HG03571 (cell line): ENCODE measurements around the gene FXYD5.
"Not testable (repeated sequence)": the region's sequence is repeated elsewhere in the genome, so short reads cannot be mapped to it uniquely, and the experiment has no call there.

Source experiments
- ATAC-seq: cut with Tn5 transposase; IDR thresholded peaks from one replicate; pipeline ENCODE4 v1.9.1; 2021; ENCODE audit not compliant: unreplicated experiment

FXYD5 gene

DNA sequence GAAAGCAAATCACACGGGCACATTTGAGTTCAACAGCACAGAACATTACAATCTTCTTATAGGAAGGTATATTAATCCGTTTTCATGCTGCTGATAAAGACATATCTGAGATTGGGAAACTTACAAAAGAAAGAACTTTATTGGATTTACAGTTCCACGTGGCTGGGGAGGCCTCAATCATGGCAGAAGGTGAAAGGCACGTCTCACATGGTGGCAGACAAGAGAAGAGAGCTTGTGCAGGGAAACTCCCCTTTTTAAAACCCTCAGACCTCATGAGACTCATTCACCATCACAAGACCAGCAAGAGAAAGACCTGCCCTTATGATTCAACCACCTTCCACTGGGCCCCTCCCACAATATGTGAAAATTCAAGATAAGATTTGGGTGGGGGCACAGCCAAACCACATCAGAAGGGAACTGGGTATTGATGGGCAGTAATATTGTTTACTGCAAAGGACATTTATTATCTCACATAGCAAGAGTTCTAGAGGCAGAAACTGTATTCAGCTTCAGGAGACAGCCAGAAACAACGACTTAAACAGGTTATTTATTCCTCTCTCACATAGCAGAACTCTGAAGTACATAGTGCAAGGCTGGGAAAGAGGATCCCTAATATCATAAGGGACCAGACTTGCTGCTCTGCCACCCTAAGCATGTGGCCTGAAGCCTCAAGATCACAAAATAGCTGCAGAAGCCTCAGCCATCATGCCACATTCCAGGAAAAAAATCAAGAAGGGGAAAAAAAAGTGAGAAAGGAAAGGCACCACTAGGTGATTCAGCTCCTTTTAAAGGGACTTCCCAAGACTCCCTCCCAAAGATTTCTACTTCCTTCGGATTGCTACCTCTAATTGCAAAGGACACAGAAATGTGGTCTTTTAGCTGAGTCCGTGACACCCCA lies 23.1 kb downstream of the FXYD5 start:
- ATAC-seq = no peak

DNA sequence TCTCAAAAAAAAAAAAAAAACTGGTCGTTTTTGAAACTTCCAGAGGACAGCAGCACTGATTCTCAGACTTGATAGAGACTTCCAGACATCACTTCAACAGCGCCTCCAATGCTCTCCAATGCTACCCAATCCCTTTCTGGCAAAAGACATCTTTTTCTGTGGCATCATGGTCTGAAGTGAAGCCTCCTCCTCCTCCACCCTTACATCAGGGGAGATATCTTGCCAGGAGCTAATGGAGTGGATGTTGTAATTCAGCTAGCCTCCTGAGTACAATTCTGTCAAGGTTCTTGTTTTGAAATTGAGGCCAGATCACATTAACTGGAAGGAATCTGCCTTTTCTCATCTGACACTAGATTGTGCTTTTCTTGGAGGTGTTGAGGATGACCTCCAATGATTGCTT lies 24.2 kb downstream of the FXYD5 start:
- no peak for ATAC-seq

DNA sequence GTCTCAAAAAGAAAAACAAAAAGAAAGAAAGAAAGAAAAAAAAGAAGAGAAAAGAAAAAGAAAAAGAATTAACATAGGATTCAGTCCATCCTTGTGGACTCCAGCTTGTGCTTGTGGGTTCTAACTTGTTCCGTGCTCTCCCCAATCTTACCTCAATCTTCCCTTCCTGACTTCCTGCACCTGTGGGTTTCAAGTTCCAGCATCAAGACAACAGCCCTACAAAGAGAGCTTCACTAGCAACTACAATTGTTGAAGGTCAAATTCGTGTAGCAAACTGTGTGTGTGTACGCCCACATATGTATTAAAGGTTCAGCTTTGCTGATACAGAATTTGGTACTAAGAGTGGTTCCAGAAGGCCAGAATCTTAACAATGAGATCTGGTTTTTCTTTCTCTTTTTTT lies 25.3 kb downstream of the FXYD5 start:
- ATAC-seq = no peak

DNA sequence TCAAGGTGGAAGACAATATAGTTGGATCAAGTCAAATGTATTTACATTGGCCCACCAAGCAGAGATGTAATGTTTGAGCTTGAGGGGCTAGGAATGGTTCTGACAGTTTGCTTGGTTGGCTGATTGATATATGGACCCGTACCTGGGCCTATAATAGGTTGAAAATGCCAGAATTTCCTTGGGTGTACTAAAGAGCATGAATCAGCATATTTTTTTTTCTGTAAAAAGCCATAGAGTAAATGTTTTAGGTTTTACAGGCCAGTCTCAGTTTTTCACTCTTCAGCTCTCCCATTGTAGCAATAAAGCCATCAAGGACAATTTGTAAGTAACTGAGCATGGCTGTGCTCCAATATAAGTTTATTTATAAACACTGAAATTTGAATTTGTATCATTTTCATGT lies 26.9 kb downstream of the FXYD5 start:
- ATAC-seq = no peak

DNA sequence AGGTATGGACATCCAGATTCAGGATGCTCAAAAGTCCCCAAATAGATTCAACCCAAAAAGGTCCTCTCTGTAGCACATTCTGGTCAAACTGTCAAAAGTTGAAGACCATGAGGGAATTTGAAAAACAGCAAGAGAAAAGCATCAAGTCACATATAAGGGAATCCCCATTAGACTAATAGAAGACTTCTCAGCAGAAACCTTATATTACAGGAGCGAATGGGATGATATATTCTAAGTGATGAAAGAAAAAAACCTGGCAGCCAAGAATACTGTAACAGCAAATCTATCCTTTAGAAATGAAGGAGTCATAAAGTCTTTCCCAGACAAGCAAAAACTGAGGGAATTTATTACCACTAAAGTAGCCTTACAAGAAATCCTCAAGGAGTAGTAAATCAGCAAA lies 29.7 kb downstream of the FXYD5 start:
- no peak for ATAC-seq

DNA sequence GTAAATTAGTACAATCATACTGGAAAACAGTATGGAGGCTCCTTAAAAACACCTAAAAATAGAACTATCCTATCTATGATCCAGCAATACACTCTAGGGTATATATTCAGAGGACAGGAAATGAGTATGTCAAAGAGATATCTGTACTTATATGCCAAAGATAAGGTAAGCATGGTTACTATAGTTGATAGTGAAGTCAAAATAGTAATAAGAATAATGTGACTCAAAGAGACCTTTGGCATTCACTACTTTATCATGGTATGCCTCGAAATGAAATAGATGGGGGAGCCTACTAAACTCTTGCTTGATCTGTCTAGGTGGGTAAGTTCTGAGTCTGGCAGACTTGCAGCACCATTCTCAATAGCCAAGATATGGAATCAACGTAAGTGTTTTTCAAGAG lies 30.3 kb downstream of the FXYD5 start:
- no peak for ATAC-seq

DNA sequence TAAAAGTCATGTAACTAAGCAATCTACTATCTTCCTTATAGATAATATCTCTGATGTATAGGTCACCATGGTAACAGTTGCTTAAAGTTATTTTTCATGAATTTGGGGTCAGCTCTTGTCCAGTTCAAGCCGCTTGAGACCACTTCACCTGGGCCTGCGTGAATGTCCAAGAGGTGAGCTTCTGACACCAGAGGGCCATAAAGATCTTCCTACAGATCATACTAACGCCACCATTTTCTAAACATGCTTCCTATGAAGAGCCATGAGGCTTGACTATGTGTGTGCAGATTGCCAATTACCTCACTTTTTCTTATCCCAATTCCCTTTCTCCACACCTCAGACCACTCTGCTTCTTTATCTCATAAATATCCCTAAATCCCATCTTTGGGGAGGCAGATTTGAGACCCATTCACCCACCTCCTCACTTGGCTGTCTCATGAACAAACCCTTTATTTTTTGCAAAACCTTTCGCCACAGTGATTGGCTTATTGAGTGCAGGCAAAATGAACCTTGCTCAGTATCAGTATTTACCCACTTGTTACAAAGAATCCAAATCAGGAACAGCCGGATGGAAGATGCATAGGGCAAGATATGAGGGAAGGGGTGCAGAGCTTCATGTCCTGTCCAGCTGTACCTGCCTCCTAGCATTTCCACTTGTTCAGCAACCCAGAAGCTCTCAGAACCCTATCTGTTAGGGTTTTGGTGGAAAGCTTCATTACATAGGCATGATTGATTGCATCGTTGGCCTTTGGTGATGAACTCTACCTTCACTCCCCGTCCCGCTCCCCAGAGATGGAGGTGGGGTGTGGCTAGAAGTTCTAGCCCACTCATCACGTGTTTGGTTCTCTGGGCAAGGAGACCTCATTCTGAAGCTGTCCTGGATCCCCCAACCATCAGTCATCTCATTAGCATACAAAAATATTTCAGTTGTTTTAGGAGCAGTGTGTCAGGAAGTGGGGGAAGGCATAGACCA lies 39.8 kb downstream of the FXYD5 start:
- no peak for ATAC-seq

DNA sequence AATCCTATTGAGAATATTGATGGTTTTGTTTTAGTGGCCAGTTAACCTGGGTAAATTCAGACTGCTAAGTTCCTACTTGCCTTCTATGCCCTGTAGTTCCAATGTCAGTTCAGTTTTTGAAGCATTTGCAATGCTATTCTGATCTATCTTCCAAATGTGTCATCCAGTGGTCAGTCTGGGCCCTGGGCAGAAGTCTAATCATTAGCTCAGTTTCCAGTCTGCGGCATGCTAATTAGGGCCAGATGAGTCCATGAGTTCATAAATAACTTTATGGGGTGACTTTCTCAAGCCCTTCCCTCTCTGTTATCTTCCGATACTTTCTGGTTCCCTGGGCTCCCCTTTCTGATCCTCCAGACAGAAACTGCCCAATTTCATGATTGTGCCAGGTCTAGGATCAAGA lies 41.3 kb downstream of the FXYD5 start:
- ATAC-seq = no peak

DNA sequence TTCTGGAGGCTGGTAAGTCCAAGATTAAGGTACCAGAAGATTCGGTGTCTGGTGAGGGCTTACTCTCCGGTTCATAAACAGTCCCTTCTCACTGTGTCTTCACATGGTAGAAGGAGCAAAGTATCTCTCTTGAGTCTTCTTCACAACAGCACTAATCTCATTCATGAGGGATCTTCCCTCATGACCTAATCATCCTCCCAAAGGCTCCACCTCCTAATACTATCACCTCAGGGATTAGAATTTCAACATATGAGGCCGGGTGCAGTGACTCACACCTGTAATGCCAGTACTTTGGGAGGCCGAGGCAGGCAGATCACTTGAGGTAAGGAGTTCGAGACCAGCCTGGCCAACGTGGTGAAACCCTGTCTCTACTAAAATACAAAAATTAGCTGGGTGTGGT lies 42.3 kb downstream of the FXYD5 start:
- ATAC-seq = not testable (repeated sequence)

DNA sequence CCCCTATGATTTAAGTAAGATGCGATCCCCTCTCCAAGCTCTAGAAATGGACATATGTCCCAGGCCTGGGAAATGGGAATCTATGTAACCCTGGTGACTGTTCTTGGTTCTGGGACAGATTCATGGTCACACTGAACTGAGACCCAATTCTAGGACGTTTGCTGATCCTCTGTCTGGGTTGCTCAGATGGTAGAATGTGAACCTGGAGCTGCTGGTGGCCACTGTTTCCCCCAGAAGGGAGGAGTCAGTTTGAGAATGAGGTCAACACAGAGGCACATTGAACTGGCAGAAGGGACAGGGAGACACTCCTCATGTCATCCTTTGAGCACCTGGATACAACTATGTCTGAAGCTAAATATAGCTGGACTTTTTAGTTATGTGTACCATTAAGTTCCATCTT lies 44.9 kb downstream of the FXYD5 start:
- no peak for ATAC-seq

DNA sequence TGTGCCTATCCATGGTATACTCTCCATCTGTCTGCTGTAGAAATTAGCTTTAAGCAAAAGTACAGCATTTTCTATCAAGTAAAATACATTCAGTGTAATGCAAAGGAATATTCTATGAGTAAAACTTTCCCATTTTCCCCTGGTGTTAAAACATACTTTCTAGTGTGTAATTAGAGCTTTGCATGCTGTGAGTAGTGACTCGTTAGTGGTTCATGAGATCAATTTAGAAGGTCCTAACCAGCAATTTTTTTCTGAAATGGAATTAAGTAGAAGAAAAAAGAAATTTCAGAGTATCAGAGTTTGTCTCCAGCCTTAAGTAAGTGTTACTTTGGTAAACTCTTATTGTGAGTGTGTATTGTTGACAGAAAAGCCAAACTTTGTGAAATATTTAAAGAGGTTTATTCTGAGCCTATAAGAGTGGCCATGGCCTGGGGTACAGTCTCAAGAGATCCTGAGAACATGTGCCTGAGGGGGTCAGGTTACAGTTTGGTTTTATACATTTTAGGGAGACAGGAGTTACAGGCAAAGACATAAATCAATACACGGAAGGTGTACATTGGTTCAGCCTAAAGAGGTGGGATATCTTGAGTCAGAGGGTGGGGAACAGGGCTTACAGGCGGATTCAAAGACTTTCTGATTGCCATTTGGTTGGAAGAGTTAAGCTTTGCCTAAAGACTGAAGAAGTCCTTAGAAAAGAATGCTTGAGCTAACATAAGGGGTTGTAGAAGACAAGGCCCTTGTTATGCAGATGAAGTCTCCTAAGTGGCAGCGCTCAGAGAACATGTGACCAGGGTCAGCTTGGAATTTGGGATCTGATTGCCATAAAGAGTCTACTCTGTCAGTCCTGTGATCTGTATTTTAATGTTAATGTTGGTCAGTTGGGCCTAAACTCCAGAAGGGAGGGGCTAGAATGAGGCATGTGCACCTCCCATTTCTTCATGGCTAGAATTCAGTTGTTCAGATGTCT lies 48.5 kb downstream of the FXYD5 start:
- ATAC-seq = no peak

DNA sequence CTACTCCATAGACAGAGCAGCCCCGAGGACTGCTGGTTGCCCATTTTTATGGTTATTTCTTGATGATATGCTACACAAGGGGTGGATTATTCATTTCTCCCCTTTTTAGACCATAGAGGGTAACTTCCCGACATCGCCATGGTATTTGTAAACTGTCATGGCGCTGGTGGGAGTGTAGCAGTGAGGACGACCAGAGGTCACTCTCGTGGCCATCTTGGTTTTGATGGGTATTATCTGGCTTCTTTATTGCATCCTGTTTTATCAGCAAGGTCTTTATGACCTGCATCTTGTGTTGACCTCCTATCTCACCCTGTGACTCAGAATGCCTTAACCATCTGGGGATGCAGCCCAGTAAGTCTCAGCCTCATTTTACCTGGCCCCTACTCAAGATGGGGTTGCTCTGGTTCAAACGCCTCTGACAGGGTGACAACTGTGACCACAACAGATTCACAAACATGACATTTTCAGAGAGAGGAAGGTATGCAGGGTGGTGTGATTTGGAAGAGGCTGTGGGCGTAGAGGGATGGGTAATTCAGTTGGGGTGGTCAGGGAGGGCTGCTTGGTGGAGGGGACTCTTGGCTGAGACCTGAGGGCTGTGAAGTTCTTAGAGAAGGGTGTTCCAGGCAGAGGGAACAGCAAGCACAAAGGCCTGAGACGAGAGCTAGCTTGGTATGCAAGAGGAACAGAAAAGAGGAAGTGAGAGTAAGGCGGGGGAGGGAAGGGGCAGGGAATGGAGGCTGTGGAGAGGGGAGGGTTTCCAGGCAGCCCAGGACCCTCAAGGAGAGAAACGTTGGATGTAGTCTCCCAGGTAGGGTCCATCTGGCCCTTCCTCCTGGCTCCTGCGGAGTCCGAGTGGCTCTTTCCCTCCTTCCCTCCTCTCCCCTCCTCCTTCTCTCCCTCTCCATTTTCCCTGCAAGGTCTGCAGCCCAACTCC lies 50.5 kb downstream of the FXYD5 start:
- peak; percentile 63 for ATAC-seq

DNA sequence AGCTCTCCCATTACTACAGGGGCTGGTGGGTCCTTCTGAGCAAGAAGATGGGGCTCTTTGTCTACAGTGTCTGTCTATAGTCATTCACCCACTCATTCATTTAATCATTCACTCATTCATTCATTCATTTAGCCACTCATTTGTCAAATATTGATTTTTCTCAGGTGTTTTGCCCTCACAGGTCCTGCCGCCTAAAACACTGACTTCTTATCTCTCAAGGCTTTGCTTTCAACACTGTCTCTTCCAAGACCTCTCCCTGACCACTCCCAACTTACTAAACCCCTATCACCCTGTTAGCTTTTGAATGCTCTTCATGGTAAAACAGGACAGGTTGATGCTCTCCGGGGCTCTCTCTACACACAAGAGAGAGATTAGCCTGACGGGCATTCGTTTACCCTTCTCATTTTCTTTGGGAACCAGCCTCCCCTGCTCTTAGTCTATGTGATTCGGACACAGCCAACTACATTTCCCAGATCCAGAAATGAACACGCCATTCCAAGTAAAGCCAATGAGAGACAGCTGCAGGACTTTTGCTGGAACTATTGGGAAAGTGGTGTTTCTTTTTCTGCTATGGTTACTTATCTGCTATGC lies 51.3 kb downstream of the FXYD5 start:
- peak; percentile 7 for ATAC-seq

DNA sequence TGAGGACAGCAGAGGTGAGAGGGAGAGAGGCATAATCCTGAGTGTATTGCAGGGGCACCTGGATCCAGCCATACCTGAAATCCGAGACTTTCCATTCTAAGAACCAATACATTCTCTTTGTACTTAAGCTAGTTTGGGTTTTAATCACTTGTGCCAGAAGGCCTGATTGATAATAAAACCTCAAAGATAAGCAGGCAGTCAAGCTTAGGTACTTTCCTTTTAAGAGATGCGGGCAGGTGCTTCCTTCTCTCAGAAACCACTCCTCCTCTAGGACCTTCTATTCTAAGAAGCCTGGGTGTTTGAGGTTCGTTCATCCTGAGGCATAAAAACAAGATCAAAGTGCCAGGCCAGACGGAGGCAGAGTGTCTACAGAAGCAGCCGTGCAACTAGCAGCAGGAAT lies 51.8 kb downstream of the FXYD5 start:
- ATAC-seq = no peak

DNA sequence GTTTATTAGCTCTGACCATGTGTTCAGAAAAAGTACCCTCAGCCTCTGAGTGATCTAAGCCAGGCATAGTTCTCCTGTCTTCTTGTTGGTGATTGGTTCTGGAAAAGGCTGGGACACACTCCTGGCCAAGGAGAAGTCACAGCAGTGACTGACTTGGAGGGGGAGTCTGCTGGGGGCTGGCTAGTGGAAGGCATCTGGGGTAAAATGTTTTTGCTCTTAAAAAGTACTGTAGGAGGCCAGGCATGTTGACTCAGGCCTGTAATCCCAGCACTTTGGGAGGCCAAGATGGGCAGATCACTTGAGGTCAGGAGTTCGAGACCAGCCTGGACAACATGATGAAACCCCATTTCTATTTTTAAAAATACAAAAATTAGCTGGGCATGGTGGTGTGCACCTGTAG lies 52.3 kb downstream of the FXYD5 start:
- no peak for ATAC-seq

DNA sequence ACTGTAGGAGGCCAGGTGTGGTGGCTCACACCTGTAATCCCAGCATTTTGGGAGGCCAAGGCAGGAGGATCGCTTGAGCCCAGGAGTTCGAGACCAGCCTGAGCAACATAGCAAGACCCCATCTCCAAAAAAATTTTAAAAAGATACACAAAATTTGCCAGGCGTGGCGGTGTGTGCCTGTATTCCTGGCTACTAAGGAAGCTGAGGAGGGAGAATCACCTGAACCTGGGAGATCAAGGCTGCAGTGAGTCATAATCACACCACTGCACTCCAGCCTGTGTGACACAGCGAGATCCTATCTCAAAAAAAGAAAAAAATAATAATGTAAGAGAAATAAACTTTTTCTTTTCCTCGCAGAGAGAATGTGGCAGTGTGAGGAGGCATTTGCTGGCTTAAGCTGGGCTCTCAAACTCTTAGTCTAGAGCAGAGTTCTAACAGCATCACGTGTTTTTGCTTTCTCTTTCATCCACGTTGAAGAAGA lies 52.9 kb downstream of the FXYD5 start:
- ATAC-seq = no peak

DNA sequence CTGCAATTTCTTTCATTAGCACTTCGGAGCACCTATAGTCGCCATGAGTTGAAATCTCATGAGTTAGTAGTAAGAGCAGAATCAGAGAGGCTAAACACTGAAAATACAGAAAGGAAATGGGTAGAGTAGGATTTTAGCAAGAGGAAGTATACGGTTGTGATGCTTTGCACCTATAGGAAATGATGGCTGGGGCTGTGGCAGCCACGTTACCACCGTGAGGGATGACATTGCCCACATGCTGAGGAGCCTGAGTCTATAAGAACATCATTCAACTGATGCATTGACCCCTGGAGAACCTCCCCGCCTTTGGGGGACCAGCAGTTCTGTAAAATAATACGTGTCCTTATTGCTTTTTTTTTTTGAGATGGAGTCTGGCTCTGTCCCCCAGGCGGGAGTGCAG lies 53.6 kb downstream of the FXYD5 start:
- no peak for ATAC-seq

DNA sequence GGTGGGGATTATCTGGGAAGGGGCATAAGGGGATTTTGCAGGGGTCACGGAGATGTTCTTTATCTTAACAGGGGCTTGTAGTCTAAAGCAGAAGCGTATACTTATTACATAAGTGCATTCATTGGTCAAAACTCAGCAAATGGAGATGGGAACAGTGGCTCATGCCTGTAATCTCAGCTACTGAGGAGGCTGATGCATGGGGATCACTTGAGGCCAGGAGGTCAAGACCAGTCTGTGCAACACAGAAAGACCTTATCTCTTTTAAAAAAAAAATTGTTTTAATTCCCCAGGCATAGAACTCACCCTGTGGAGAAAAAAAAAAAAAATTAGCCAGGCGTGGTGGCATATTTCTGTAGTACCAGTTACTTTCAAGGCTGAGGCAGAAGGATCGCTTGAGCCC lies 55.1 kb downstream of the FXYD5 start:
- ATAC-seq = no peak

DNA sequence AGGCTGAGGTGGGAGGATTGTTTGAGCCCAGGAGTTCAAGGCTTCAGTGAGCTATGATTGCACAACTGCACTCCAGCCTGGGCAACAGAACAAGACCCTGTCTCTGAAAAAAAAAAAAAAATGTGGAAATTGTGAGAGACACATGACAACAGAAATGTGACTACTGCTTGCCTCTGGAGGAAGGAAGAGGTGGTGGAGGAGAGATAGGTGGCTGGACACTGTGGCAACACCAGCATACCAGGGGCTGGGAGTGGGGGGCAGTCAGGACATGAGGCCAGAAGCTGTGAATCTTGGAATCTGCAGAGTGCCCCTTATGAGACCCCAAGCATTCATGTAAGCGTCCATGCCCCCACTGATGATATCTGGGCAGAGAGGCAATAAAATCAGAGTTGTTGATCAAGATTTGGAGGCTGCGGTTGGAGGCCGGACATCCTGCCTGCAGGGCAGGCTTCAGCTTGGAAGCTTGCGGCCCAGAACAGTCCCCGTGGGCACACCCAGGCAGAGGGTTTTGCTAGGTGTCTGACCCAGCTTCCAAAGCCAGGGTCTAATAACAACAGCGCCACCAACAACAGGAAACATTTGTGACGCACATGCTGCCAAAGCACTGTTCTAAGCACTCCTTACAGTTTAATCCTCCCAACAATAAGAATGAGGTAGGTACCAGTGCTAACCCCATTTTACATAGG lies 57.2 kb downstream of the FXYD5 start:
- no peak for ATAC-seq
